ENCODE data around the gene BCL11A.

BCL11A gene

GRCh38 chr2:60499651-60500265 is 53.7 kb downstream of the BCL11A start:
- ATAC-seq = no peak
- no peak for TF ChIP-seq ESRRG (CRISPR knock-in tag; IDR thresholded peaks at IDR 0.05)
- TF ChIP-seq ZNF565 (CRISPR knock-in tag; conservative IDR thresholded peaks at IDR 0.05; ENCODE audit: low read depth) = no peak
- TF ChIP-seq CREB5 (CRISPR knock-in tag; IDR thresholded peaks at IDR 0.05; ENCODE audit: low read depth) = no peak
- no peak for TF ChIP-seq OSR1 (CRISPR knock-in tag; IDR thresholded peaks at IDR 0.05)
- no peak for TF ChIP-seq ZC3H10 (CRISPR knock-in tag; IDR thresholded peaks at IDR 0.05)
- TF ChIP-seq, protein P1, sequence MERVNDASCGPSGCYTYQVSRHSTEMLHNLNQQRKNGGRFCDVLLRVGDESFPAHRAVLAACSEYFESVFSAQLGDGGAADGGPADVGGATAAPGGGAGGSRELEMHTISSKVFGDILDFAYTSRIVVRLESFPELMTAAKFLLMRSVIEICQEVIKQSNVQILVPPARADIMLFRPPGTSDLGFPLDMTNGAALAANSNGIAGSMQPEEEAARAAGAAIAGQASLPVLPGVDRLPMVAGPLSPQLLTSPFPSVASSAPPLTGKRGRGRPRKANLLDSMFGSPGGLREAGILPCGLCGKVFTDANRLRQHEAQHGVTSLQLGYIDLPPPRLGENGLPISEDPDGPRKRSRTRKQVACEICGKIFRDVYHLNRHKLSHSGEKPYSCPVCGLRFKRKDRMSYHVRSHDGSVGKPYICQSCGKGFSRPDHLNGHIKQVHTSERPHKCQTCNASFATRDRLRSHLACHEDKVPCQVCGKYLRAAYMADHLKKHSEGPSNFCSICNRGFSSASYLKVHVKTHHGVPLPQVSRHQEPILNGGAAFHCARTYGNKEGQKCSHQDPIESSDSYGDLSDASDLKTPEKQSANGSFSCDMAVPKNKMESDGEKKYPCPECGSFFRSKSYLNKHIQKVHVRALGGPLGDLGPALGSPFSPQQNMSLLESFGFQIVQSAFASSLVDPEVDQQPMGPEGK (CRISPR knock-in tag; IDR thresholded peaks at IDR 0.05; ENCODE audit: borderline replicate concordance) = no peak
- no peak for TF ChIP-seq ZFP30 (CRISPR knock-in tag; IDR thresholded peaks at IDR 0.05)
- TF ChIP-seq CSDC2 (CRISPR knock-in tag; IDR thresholded peaks at IDR 0.05) = no peak
- TF ChIP-seq ZFP3 (CRISPR knock-in tag; IDR thresholded peaks at IDR 0.05) = no peak
- TF ChIP-seq PPARA (CRISPR knock-in tag; IDR thresholded peaks at IDR 0.05; ENCODE audit: borderline replicate concordance) = no peak
- no peak for TF ChIP-seq TCF4 (CRISPR knock-in tag; IDR thresholded peaks at IDR 0.05; ENCODE audit: borderline replicate concordance)
- TF ChIP-seq ARNTL (CRISPR knock-in tag; IDR thresholded peaks at IDR 0.05; ENCODE audit: borderline replicate concordance, low read depth) = no peak
- TF ChIP-seq RARB (CRISPR knock-in tag; IDR thresholded peaks at IDR 0.05) = no peak
- no peak for TF ChIP-seq ISL1 (CRISPR knock-in tag; IDR thresholded peaks at IDR 0.05)
- no peak for TF ChIP-seq GLIS3 (CRISPR knock-in tag; IDR thresholded peaks at IDR 0.05)
- TF ChIP-seq CSRNP3 (CRISPR knock-in tag; IDR thresholded peaks at IDR 0.05) = no peak
- TF ChIP-seq TOX (CRISPR knock-in tag; IDR thresholded peaks at IDR 0.05; ENCODE audit: borderline replicate concordance) = no peak

DNA sequence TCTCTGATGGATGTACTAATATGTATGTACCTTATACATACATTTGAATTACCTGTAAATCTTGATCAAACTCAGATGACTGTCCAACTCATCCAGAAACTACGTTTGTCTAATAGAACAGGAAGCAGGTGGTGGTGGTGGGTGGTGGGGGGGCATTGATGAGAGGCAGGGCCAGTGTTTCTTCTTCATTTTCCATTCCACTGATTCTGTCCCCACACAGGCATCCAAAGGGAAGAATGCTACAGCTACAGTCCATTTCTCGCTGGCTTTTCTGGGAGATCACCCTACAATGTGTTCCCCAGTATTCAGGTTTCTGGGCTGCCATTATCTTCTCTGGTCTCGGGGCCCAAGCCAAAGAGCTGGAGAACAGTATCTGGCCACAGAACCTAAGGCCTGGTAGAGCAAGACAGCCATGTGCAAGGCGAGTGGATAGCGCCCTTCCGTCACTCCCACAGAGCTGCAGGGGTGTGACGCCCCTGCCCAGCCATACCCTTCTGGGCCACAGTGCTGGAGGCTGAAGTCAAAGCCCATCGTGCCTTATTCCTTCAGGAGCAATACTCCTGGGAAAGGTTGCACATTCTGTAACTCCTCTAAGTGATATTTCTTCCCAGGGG is 54.5 kb downstream of the BCL11A start:
- no peak for ATAC-seq
- TF ChIP-seq ZNF70 (CRISPR knock-in tag; IDR thresholded peaks at IDR 0.05) (no peak), PPARA (CRISPR knock-in tag; IDR thresholded peaks at IDR 0.05; ENCODE audit: borderline replicate concordance) (no peak), ZNF565 (CRISPR knock-in tag; conservative IDR thresholded peaks at IDR 0.05; ENCODE audit: low read depth) (no peak), RARB (CRISPR knock-in tag; IDR thresholded peaks at IDR 0.05) (no peak)
- TF ChIP-seq, protein P1 (CRISPR knock-in tag; IDR thresholded peaks at IDR 0.05; ENCODE audit: borderline replicate concordance) = no peak

DNA sequence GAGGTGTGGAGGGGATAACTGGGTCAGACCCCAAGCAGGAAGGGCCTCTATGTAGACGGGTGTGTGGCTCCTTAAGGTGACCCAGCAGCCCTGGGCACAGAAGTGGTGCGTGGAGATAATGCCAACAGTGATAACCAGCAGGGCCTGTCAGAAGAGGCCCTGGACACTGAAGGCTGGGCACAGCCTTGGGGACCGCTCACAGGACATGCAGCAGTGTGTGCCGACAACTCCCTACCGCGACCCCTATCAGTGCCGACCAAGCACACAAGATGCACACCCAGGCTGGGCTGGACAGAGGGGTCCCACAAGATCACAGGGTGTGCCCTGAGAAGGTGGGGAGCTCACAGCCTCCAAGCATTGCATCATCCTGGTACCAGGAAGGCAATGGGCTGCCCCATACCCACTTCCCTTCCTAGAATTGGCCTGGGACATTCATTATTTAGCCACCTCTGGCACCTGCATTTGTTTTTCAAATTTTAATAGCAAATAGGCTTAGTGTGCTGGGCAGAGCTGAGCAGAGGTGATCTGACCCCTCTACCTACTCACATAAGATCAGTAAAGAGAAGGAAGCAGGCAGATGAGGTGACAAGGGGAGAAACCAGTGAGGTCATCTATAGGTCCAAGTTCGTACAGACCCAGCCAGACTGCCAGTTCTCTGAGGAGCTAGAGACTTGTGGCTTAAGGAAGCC is 55.2 kb downstream of the BCL11A start:
- no peak for ATAC-seq
- TF ChIP-seq, protein P2, sequence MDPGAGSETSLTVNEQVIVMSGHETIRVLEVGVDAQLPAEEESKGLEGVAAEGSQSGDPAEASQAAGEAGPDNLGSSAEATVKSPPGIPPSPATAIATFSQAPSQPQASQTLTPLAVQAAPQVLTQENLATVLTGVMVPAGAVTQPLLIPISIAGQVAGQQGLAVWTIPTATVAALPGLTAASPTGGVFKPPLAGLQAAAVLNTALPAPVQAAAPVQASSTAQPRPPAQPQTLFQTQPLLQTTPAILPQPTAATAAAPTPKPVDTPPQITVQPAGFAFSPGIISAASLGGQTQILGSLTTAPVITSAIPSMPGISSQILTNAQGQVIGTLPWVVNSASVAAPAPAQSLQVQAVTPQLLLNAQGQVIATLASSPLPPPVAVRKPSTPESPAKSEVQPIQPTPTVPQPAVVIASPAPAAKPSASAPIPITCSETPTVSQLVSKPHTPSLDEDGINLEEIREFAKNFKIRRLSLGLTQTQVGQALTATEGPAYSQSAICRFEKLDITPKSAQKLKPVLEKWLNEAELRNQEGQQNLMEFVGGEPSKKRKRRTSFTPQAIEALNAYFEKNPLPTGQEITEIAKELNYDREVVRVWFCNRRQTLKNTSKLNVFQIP (CRISPR knock-in tag; IDR thresholded peaks at IDR 0.05; ENCODE audit: borderline replicate concordance, low read depth) = no peak
- TF ChIP-seq TCF4 (CRISPR knock-in tag; IDR thresholded peaks at IDR 0.05; ENCODE audit: borderline replicate concordance) = no peak

Measured in SK-N-SH treated with all-trans-retinoic acid at 6 μM for 48 hours (cell line).